Lung (tissue), 12 donors: ENCODE results near the gene COL4A6. TPM values are rescaled to one million over a fixed set of nuclear protein-coding genes. Genes with fewer than 3 reads are reported as not detected.

Source experiments
- ATAC-seq: fragments of 200-7000 bp; cut with Tn5 transposase; one replicate; pipeline ENCODE4 v1.9.1; 2020; ENCODE audit warnings: moderate number of reproducible peaks; ENCODE audit not compliant: insufficient read depth, low FRiP score
- DNase-seq, 3 donors: peaks; one replicate each; pipeline ENCODE4 v3.0.0-alpha.2; 2013 to 2017
- H3K27ac ChIP-seq, 2 donors: one replicate each; pipeline ENCODE4 v1.5.1; 2013; ENCODE audit warnings: mild to moderate bottlenecking in 2 of 2, moderate library complexity in 2 of 2, control low read depth in 1 of 2, inconsistent platforms in 1 of 2, low read depth in 1 of 2, low read length in 1 of 2
- H3K27me3 ChIP-seq, 3 donors: one replicate each; pipeline ENCODE4 v1.5.1; 2013; ENCODE audit warnings: low read length in 2 of 3; ENCODE audit not compliant: control insufficient read depth in 3 of 3, insufficient read depth in 3 of 3
- H3K36me3 ChIP-seq, 4 donors: one replicate each; pipeline ENCODE4 v1.5.1; 2013; ENCODE audit warnings: low read length in 4 of 4, mild to moderate bottlenecking in 1 of 4, moderate library complexity in 1 of 4; ENCODE audit not compliant: control insufficient read depth in 4 of 4, insufficient read depth in 4 of 4
- H3K4me1 ChIP-seq, 5 donors: one replicate each; pipeline ENCODE4 v1.5.1; 2013; ENCODE audit warnings: low read length in 5 of 5, mild to moderate bottlenecking in 2 of 5, moderate library complexity in 1 of 5; ENCODE audit not compliant: control insufficient read depth in 5 of 5, insufficient read depth in 5 of 5
- H3K4me3 ChIP-seq: one replicate; pipeline ENCODE4 v1.5.1; 2013; ENCODE audit warnings: mild to moderate bottlenecking, control low read depth, moderate library complexity
- H3K9ac ChIP-seq, 2 donors: one replicate each; pipeline ENCODE4 v1.5.1; 2013; ENCODE audit warnings: low read length in 2 of 2, control low read depth in 1 of 2; ENCODE audit not compliant: insufficient read depth in 1 of 2
- H3K9me3 ChIP-seq, 4 donors: one replicate each; pipeline ENCODE4 v1.5.1; 2013; ENCODE audit warnings: low read length in 3 of 4, mild to moderate bottlenecking in 1 of 4, moderate library complexity in 1 of 4; ENCODE audit not compliant: control insufficient read depth in 4 of 4, insufficient read depth in 3 of 4
- WGBS, 2 donors: extraction: QIAGEN DNeasy Blood & Tissue Kit; methylation state at CpG; one replicate each; pipeline ENCODE4 v1.1.7; 2013; 5-methylcytosine and 5-hydroxymethylcytosine counted together
- polyA plus RNA-seq, 2 donors: library from polyadenylated mRNA; stranded (reverse); fragments of 200-250 nt; gene quantifications; one replicate each; pipeline ENCODE4 v1.2.1, GENCODE V29; 2013
- total RNA-seq, 2 donors: library from RNA; depleted of rRNA in 1 of 2; stranded (reverse); fragments of >200 nt in 1 of 2; gene quantifications; one replicate each; pipeline ENCODE4 v1.2.1, GENCODE V29; 2014 to 2021
- TF ChIP-seq, protein P1 (sequence below): IDR thresholded peaks from 2 replicates; pipeline ENCODE4 v1.5.1; 2012; ENCODE audit warnings: mild to moderate bottlenecking; ENCODE audit errors: control extremely low read depth, extremely low read depth
- donor health status: control.
- donor health status: control.
- donor health status: Bipolar disorder and iron deficiency.
- donor health status: healthy.
- donor health status: DM: yes; HTN: yes; CAD: no.

Gene COL4A6
- total and polyA plus RNA-seq, 4 donors: 0.57 to 16.7 (median 1.6) TPM

DNA sequence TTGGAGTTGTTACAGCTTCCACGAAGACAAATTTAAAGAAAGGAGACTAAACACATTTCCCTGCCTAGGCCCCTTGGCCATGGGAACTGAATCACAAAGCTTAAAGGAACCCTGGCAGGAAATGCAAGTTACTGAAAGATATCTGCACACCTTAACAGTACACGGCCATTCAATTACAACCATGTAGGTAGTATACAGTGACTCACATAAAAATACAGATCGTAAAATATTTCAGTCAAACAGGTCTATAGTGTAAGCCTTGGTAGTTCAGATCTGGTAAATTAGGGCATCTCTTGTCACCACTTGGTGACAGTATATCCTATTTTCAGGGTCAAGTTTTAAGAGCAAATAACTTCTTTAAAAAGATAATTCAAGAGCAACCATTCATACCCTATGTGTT is 234.7 kb downstream of the COL4A6 start:
- Histone ChIP-seq H3K9ac (no peak overlapping the region), H3K9me3 (no peaks in the 10 kb centered on the region), H3K27ac (no peak overlapping the region), H3K36me3 (no peaks in the 10 kb centered on the region), H3K27me3 (peaks cover 8 to 47% (median 14%) of the 10 kb centered on the region in 3 donors), H3K4me3 (no peak overlapping the region), H3K4me1 (no peaks in the 10 kb centered on the region)
- TF ChIP-seq, protein P1, sequence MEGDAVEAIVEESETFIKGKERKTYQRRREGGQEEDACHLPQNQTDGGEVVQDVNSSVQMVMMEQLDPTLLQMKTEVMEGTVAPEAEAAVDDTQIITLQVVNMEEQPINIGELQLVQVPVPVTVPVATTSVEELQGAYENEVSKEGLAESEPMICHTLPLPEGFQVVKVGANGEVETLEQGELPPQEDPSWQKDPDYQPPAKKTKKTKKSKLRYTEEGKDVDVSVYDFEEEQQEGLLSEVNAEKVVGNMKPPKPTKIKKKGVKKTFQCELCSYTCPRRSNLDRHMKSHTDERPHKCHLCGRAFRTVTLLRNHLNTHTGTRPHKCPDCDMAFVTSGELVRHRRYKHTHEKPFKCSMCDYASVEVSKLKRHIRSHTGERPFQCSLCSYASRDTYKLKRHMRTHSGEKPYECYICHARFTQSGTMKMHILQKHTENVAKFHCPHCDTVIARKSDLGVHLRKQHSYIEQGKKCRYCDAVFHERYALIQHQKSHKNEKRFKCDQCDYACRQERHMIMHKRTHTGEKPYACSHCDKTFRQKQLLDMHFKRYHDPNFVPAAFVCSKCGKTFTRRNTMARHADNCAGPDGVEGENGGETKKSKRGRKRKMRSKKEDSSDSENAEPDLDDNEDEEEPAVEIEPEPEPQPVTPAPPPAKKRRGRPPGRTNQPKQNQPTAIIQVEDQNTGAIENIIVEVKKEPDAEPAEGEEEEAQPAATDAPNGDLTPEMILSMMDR: no peak
- WGBS, 2 donors: 66 to 86% methylated on average over 3 of the region's 3 CpGs
- ATAC-seq: no peak
- no peak for DNase-seq

DNA sequence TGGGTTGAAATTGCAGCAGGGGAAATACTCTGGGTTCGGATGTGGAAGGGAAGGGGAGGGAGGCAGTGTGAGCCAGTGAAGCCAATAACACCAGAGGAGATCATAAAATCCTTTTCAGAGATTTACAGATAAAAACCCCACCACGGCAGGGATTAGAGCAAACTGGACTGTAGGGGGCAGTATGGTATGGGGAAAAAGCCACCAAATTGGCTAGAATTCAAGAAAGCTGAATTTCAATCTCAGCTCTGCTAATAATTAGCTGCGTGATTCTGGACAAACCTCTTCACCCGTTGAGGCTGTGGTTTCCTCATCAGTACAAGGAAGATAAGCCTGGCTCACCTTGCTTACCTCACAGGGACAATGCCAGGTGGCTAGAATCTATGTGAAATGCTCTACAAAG is 238.5 kb downstream of the COL4A6 start:
- H3K9me3 ChIP-seq: no peaks in the 10 kb centered on the region
- TF ChIP-seq, protein P1: peak; percentile 1
- H3K9ac ChIP-seq: no peak overlapping the region
- 3 to 6% methylated on average over 4 of the region's 4 CpGs for WGBS, 2 donors
- H3K4me1 ChIP-seq: no peaks in the 10 kb centered on the region
- H3K4me3 ChIP-seq: no peak overlapping the region
- peak; percentile 48 for ATAC-seq
- peak; percentile 24 to 53 (median 48) for DNase-seq
- peaks cover 0 to 55% (median 11%) of the 10 kb centered on the region in 3 donors for H3K27me3 ChIP-seq
- H3K36me3 ChIP-seq: no peaks in the 10 kb centered on the region
- H3K27ac ChIP-seq: no peak overlapping the region

DNA sequence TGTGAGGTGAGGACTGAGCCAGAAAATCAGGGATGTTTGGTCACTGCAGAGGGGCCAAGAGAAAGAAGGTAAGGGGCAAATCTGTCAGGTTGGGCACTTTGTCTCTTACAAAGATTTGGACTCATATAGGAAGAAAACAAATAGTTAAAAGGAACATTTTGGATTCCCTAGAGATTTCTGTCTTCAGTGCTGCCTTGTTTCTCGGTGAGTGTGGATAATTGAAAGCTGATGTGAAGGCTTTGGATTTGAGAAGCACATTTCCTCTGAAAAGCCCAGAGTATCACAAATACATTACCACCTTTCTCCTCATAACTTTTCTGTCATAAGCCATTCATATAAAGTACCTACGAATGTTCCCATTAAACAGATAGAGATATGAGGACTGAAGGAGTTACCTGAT is 239.2 kb downstream of the COL4A6 start:
- ATAC-seq (no peak), DNase-seq (no peak)
- Histone ChIP-seq H3K4me1 (no peaks in the 10 kb centered on the region), H3K27me3 (peaks cover 0 to 53% (median 11%) of the 10 kb centered on the region in 3 donors), H3K27ac (no peak overlapping the region), H3K36me3 (no peaks in the 10 kb centered on the region), H3K9ac (no peak overlapping the region), H3K4me3 (no peak overlapping the region), H3K9me3 (no peaks in the 10 kb centered on the region)
- 65 to 87% methylated on average over 2 of the region's 2 CpGs for WGBS, 2 donors
- TF ChIP-seq, protein P1: no peak

DNA sequence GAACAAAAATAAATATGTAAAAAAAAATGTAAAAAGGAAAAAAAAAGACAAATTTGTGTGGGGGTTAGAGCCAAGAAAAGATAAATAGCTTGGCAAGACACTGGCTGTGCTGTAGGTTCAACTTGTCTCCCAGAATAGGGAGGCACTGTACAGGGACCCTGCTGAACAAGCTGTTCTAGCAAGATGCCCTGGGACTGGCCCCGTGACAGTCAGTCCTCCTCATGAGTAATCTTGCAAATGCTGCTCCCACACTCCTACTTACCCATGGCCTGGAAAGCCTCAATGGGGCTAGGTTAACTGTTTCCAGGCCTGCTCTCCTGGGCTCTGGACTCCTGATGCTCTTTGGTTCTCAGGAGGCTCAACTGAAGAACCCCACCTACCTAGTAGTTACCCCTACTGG is 239.8 kb downstream of the COL4A6 start:
- ATAC-seq (no peak), DNase-seq (no peak)
- no peaks in the 10 kb centered on the region for H3K36me3 ChIP-seq
- TF ChIP-seq, protein P1: no peak
- no peak overlapping the region for H3K9ac ChIP-seq
- 73 to 100% methylated on average over 1 of the region's 1 CpG for WGBS, 2 donors
- H3K4me1 ChIP-seq: no peaks in the 10 kb centered on the region
- H3K27ac ChIP-seq: no peak overlapping the region
- H3K4me3 ChIP-seq: no peak overlapping the region
- peaks cover 0 to 55% (median 11%) of the 10 kb centered on the region in 3 donors for H3K27me3 ChIP-seq
- no peaks in the 10 kb centered on the region for H3K9me3 ChIP-seq
